ENCODE results near the gene LAIR1. TPM values are rescaled to one million over a fixed set of nuclear protein-coding genes. Genes with fewer than 3 reads are reported as not detected.
"Not testable (repeated sequence)": the region's sequence is repeated elsewhere in the genome, so short reads cannot be mapped to it uniquely, and the experiment has no call there.

Gene LAIR1
- total RNA-seq, 1 donor from 2014 or later = not detected

DNA sequence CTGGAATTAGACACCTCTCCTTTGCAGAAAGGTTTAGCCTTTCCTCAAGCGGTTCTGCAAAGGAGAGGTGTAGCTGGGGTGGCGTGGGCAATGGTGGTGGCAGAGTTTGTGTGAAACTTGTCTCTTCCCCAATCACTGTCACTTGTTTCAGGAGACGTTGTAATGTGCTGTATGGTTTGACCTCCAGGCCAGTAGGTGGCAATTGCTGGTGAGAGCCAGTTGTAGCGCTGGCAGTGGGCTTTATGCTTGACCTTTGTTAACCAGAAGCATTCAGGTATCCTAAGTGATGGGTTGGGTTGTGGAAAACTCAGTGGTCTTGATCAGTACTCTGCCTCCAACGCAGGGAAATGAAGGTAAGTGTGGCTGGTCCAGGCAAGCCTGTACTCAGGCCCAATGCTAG lies 39.1 kb downstream of the LAIR1 start:
- H3K4me3 Mint-ChIP-seq (ENCODE audit: low read depth) = no peak overlapping the region
- peaks cover 14% of the 10 kb centered on the region for H3K9me3 Mint-ChIP-seq (ENCODE audit: low read depth)
- no peak for DNase-seq (ENCODE audit: low spot score, unreplicated experiment)
- H3K27me3 Mint-ChIP-seq = peaks cover 28% of the 10 kb centered on the region
- TF ChIP-seq, protein P1, sequence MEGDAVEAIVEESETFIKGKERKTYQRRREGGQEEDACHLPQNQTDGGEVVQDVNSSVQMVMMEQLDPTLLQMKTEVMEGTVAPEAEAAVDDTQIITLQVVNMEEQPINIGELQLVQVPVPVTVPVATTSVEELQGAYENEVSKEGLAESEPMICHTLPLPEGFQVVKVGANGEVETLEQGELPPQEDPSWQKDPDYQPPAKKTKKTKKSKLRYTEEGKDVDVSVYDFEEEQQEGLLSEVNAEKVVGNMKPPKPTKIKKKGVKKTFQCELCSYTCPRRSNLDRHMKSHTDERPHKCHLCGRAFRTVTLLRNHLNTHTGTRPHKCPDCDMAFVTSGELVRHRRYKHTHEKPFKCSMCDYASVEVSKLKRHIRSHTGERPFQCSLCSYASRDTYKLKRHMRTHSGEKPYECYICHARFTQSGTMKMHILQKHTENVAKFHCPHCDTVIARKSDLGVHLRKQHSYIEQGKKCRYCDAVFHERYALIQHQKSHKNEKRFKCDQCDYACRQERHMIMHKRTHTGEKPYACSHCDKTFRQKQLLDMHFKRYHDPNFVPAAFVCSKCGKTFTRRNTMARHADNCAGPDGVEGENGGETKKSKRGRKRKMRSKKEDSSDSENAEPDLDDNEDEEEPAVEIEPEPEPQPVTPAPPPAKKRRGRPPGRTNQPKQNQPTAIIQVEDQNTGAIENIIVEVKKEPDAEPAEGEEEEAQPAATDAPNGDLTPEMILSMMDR (IDR thresholded peaks at IDR 0.05; ENCODE audit: unreplicated experiment) = no peak
- no peak overlapping the region for H3K27ac Mint-ChIP-seq
- H3K36me3 Mint-ChIP-seq (ENCODE audit: insufficient read depth) = no peaks in the 10 kb centered on the region
- no peaks in the 10 kb centered on the region for H3K4me1 Mint-ChIP-seq (ENCODE audit: low read depth)

DNA sequence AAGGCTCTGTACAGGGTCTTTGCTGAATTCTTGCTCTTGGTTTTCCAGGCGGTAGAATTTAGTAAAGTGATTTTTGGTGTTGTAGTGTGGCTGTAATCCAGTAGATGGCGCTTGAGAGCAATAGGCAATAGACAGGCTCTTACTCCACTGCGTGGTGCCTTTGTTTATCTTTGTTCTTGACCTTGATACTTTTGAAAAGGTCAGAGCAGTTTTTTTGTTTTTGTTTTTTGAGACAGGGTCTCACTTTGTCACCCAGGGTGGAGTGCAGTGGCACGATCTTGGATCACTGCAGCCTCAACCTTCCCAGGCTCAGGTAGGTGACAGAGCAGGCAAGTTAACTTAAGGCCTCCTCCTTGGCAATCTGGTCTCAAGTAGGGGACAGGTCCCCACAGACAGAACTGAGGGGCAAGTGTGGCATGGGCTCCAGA lies 39.5 kb downstream of the LAIR1 start:
- Mint-ChIP-seq H3K27me3 (peaks cover 30% of the 10 kb centered on the region), H3K36me3 (ENCODE audit: insufficient read depth) (no peaks in the 10 kb centered on the region), H3K9me3 (ENCODE audit: low read depth) (peaks cover 16% of the 10 kb centered on the region), H3K27ac (no peak overlapping the region), H3K4me1 (ENCODE audit: low read depth) (no peaks in the 10 kb centered on the region), H3K4me3 (ENCODE audit: low read depth) (no peak overlapping the region)
- DNase-seq (ENCODE audit: low spot score, unreplicated experiment) = no peak
- TF ChIP-seq, protein P1 (IDR thresholded peaks at IDR 0.05; ENCODE audit: unreplicated experiment) = peak; percentile 82

DNA sequence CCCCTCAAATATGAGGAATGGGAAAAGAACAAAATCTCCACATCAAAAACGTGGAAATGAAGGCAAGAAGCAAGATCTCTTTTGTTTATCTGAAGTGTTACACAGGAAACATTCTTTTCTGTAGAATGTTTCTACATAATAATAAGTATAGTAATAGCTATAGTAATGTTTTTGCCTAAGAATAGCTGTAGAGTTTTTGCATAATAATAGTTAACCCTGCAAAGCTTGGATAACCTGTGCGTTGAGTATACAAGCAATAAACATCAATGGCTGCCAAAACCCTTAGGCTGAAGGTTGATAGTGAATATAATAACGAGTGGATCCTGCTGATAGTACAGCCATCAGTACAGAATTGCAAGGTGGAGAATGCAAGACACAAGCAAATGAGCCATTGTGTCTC lies 40.7 kb downstream of the LAIR1 start:
- Mint-ChIP-seq H3K27ac (no peak overlapping the region), H3K27me3 (peaks cover 31% of the 10 kb centered on the region), H3K36me3 (ENCODE audit: insufficient read depth) (no peaks in the 10 kb centered on the region), H3K9me3 (ENCODE audit: low read depth) (peaks cover 17% of the 10 kb centered on the region), H3K4me1 (ENCODE audit: low read depth) (no peaks in the 10 kb centered on the region), H3K4me3 (ENCODE audit: low read depth) (no peak overlapping the region)
- TF ChIP-seq, protein P1 (IDR thresholded peaks at IDR 0.05; ENCODE audit: unreplicated experiment) = no peak
- no peak for DNase-seq (ENCODE audit: low spot score, unreplicated experiment)

DNA sequence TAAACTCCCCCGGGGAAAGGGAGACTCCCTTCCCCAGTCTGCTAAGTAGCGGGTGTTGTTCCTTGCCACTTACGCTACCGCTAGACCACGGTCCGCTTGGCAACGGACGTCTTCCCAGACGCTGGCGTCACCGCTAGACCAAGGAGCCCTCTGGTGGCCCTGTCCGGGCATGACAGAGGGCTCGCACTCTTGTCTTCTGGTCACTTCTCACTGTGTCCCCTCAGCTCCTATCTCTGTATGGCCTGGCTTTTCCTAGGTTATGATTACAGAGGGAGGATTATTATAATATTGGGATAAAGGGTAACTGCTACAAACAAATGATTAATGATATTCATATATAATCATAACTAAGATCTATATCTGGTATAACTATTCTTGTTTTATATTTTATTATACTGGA lies 41.8 kb downstream of the LAIR1 start:
- H3K4me3 Mint-ChIP-seq (ENCODE audit: low read depth); H3K36me3 Mint-ChIP-seq (ENCODE audit: insufficient read depth); DNase-seq (ENCODE audit: low spot score, unreplicated experiment); H3K27ac Mint-ChIP-seq; H3K4me1 Mint-ChIP-seq (ENCODE audit: low read depth): not testable (repeated sequence)
- H3K9me3 Mint-ChIP-seq (ENCODE audit: low read depth) = peaks cover 17% of the 10 kb centered on the region
- peaks cover 26% of the 10 kb centered on the region for H3K27me3 Mint-ChIP-seq

DNA sequence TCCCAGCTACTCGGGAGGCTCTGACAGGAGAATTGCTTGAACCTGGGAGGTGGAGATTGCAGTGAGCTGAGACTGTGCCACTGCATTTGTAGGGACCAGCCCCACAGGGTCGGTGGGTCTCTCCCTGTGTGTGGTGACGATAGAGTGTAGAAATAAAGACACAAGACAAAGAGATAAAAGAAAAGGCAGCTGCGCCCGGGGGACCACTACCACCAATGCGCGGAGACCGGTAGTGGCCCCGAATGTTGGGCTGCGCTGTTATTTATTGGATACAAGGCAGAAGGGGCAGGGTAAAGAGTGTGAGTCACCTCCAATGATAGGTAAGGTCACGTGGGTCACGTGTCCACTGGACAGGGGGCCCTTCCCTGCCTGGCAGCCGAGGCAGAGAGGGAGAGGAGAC lies 42.4 kb downstream of the LAIR1 start:
- H3K4me1 Mint-ChIP-seq (ENCODE audit: low read depth); H3K27ac Mint-ChIP-seq; H3K36me3 Mint-ChIP-seq (ENCODE audit: insufficient read depth); DNase-seq (ENCODE audit: low spot score, unreplicated experiment); H3K4me3 Mint-ChIP-seq (ENCODE audit: low read depth): not testable (repeated sequence)
- Mint-ChIP-seq H3K27me3 (peaks cover 23% of the 10 kb centered on the region), H3K9me3 (ENCODE audit: low read depth) (peaks cover 17% of the 10 kb centered on the region)

DNA sequence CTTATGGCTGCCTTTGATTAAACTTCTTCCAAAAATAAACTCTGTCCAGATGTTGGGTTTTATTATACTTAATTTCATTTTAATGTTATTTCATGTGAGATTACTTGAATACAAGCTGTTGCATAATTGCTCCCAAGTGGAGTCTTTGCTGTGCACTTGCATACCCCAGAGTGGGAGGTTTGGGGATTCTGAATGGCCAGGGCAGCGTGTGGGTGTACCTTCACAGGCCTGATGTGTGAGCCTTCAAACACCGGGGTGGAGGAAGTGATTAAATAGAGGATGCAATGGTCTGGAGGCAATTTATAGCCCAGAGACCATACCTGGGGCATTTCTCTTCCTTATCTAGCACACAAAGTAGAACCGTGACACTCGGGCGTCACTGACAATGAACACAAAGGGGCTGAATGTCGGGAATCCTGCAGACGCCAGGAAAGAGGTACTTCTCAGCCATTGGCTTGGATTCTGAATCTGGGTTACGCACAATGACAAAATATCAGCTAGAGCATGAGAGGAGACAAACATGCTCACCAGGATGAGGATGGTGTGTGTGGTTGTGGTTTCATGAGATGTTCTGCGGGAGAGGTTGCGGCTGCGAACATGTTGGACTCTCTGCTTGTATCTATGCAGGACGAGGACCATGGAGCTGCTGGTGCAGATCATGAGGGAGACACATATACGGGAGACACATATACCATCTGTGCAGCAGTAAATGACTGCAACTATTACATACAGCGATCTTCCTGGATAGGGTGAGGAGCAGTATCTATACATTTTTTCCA lies 44.6 kb downstream of the LAIR1 start:
- no peak overlapping the region for H3K4me3 Mint-ChIP-seq (ENCODE audit: low read depth)
- DNase-seq (ENCODE audit: low spot score, unreplicated experiment) = no peak
- no peaks in the 10 kb centered on the region for H3K4me1 Mint-ChIP-seq (ENCODE audit: low read depth)
- no peaks in the 10 kb centered on the region for H3K36me3 Mint-ChIP-seq (ENCODE audit: insufficient read depth)
- no peak overlapping the region for H3K27ac Mint-ChIP-seq
- H3K9me3 Mint-ChIP-seq (ENCODE audit: low read depth) = peaks cover 17% of the 10 kb centered on the region
- peaks cover 22% of the 10 kb centered on the region for H3K27me3 Mint-ChIP-seq
- TF ChIP-seq, protein P1 (IDR thresholded peaks at IDR 0.05; ENCODE audit: unreplicated experiment) = no peak

All from progenitor cell of endocrine pancreas (in vitro differentiated cells).